Endothelial cell (in vitro differentiated cells): Measurements from ENCODE around the gene SYT6. TPM values are rescaled to one million over a fixed set of nuclear protein-coding genes. Genes with fewer than 3 reads are reported as not detected.

Experiments used
- DNase-seq: peaks from one replicate; pipeline ENCODE4 v3.0.0; 2021; ENCODE audit warnings: low spot score
- H3K27ac Mint-ChIP-seq: one replicate; pipeline ENCODE4 v1.8.0; 2021; ENCODE audit warnings: mixed read lengths, inconsistent platforms; ENCODE audit not compliant: unreplicated experiment
- H3K27me3 Mint-ChIP-seq: one replicate; pipeline ENCODE4 v1.8.0; 2021; ENCODE audit warnings: mild to moderate bottlenecking, moderate library complexity, mixed read lengths, inconsistent platforms; ENCODE audit not compliant: unreplicated experiment
- H3K36me3 Mint-ChIP-seq: one replicate; pipeline ENCODE4 v1.8.0; 2021; ENCODE audit warnings: mild to moderate bottlenecking, low read depth, mixed read lengths, inconsistent platforms; ENCODE audit not compliant: unreplicated experiment
- H3K4me1 Mint-ChIP-seq: one replicate; pipeline ENCODE4 v1.8.0; 2021; ENCODE audit warnings: mild to moderate bottlenecking, mixed read lengths, inconsistent platforms; ENCODE audit not compliant: unreplicated experiment
- H3K4me3 Mint-ChIP-seq: one replicate; pipeline ENCODE4 v1.8.0; 2021; ENCODE audit warnings: mild to moderate bottlenecking, mixed read lengths, inconsistent platforms; ENCODE audit not compliant: unreplicated experiment
- H3K9me3 Mint-ChIP-seq: one replicate; pipeline ENCODE4 v1.8.0; 2021; ENCODE audit warnings: mixed read lengths, inconsistent platforms; ENCODE audit not compliant: unreplicated experiment
- total RNA-seq: library from RNA; stranded (reverse); fragmentation: NEBNext Ultra II Directional; extraction: Animal tissue kit (Norgen Biotek cat#: 25700); gene quantifications from one replicate; pipeline ENCODE4 v1.2.1, GENCODE V29; 2021; ENCODE audit not compliant: unreplicated experiment
- TF ChIP-seq, protein P1 (sequence below): fragments of 200-600 bp; sonication (generic); IDR thresholded peaks from one replicate; pipeline ENCODE4 v1.5.0; 2021; ENCODE audit warnings: antibody characterized with exemption; ENCODE audit not compliant: unreplicated experiment

The SYT6 gene
- total RNA-seq, 1 donor from 2014 or later = 2.1 TPM

DNA sequence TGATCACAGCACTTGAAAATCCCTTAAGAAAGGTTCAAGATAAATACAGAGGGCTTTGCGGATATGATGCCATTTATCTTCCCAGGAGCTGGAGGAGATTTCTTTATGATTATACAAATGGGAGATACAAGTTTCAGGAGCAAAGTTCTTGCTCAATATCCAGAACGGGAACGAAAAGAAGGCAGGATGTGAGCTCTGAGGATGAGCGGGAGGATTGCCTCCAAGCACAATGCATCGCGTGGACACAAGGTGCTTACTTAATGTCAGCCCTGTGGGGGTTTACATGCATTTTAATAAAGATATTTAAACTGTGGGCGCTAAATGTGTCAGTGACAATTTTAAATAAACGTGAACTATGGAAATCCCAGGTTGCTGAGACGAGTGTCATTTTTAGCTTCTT lies 59.0 kb downstream of the SYT6 start:
- TF ChIP-seq, protein P1, sequence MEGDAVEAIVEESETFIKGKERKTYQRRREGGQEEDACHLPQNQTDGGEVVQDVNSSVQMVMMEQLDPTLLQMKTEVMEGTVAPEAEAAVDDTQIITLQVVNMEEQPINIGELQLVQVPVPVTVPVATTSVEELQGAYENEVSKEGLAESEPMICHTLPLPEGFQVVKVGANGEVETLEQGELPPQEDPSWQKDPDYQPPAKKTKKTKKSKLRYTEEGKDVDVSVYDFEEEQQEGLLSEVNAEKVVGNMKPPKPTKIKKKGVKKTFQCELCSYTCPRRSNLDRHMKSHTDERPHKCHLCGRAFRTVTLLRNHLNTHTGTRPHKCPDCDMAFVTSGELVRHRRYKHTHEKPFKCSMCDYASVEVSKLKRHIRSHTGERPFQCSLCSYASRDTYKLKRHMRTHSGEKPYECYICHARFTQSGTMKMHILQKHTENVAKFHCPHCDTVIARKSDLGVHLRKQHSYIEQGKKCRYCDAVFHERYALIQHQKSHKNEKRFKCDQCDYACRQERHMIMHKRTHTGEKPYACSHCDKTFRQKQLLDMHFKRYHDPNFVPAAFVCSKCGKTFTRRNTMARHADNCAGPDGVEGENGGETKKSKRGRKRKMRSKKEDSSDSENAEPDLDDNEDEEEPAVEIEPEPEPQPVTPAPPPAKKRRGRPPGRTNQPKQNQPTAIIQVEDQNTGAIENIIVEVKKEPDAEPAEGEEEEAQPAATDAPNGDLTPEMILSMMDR = no peak
- peaks cover 2% of the 10 kb centered on the region for H3K27me3 Mint-ChIP-seq
- no peaks in the 10 kb centered on the region for H3K4me1 Mint-ChIP-seq
- H3K27ac Mint-ChIP-seq = no peak overlapping the region
- no peak overlapping the region for H3K4me3 Mint-ChIP-seq
- H3K36me3 Mint-ChIP-seq = peaks cover 6% of the 10 kb centered on the region
- no peak for DNase-seq
- no peaks in the 10 kb centered on the region for H3K9me3 Mint-ChIP-seq

DNA sequence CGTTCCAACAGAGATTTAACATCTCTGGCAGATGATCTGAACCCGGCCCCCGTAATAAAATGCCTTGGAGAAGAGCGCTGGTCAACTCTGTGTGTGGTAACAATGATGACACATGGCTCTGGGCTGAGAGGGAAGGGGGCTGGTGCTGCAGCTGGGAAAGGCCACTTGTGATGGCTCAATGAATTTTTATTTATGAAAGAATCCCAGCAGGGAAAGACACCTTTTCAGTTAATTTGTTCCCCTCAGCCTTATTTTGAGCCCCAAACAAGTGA lies 59.4 kb downstream of the SYT6 start:
- Mint-ChIP-seq H3K9me3 (no peaks in the 10 kb centered on the region), H3K4me1 (no peaks in the 10 kb centered on the region), H3K4me3 (no peak overlapping the region), H3K27me3 (peaks cover 2% of the 10 kb centered on the region), H3K27ac (no peak overlapping the region), H3K36me3 (peaks cover 6% of the 10 kb centered on the region)
- no peak for DNase-seq
- TF ChIP-seq, protein P1 = no peak

DNA sequence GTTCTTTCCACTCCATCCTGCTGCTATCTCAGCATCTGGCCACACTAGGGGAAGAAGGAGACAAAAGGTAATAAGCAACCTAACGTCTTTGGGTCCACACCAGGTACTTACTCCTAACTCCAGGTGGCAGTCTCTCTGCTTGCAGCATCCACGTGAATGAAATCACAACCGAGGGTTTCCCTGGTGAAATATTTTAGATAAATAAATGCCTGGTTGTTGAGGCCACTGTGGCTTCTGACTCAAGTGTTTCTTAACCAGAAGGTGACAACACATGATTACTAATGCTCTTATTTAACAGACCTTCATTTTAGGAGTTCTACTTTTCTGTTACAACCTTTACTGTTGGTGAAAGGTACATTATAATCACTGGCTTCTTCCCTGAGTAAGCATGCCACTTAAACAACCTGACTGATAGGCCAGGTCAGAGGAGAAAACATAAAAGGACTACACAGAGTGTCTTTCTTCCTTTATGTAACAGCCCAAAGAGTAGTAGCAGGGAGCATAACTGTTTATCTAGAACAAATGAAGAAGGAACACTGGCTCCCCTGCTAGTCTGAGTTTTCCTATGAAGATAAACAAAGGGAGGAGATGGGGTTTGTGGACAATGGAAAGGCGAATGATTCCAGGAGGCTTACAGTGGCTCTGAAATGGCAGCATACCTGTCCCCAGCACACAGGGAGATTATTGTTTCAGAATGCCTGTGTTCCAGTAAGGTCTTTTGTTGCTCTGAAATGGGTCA lies 59.9 kb downstream of the SYT6 start:
- H3K9me3 Mint-ChIP-seq = no peaks in the 10 kb centered on the region
- H3K27ac Mint-ChIP-seq = no peak overlapping the region
- H3K27me3 Mint-ChIP-seq = peaks cover 2% of the 10 kb centered on the region
- no peak overlapping the region for H3K4me3 Mint-ChIP-seq
- H3K4me1 Mint-ChIP-seq = no peaks in the 10 kb centered on the region
- TF ChIP-seq, protein P1 = no peak
- H3K36me3 Mint-ChIP-seq = peaks cover 6% of the 10 kb centered on the region
- no peak for DNase-seq

DNA sequence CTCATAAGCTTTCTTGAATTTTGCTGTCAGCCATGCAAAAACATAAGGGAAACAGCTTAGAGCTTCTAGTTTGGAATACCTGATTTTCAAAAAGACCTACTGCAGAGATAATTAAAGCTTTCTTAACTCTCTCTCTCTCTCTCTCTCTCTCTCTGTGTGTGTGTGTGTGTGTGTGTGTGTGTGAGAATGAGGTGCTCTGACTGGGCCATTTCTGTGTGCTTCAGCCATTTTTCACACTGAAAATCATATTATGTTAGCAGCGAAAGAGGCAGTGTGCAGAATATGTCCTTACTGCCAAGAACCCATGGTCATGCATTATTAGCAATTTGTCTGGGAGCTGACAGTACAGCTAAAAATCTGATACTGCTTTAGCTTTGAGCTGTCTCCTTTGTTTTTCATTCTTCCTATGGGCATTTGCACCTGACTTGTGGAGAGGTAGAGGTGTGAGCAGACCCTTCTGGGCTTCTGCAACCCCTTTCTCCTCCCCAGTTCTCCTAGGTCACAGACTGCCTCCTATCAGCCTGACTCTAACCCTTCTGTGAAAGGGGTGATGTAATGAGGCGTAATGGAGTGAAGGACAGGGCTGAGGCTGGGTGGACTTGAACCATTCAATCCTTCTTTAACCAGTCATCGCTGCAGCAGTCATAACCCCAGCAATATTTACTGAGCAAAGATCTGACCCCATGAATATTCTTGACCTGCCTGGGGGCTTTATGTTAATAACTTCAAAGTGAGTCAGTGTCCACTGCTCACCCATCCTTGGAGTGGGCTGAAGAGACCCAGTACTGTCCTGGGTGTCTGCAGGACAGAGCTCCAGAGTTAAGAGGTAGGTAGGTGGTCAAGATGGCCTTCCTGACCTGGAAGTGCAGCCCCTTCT lies 61.2 kb downstream of the SYT6 start:
- Mint-ChIP-seq H3K9me3 (no peaks in the 10 kb centered on the region), H3K4me1 (no peaks in the 10 kb centered on the region), H3K27ac (no peak overlapping the region), H3K36me3 (peaks cover 3% of the 10 kb centered on the region), H3K4me3 (no peak overlapping the region), H3K27me3 (peaks cover 2% of the 10 kb centered on the region)
- TF ChIP-seq, protein P1 = no peak
- no peak for DNase-seq

DNA sequence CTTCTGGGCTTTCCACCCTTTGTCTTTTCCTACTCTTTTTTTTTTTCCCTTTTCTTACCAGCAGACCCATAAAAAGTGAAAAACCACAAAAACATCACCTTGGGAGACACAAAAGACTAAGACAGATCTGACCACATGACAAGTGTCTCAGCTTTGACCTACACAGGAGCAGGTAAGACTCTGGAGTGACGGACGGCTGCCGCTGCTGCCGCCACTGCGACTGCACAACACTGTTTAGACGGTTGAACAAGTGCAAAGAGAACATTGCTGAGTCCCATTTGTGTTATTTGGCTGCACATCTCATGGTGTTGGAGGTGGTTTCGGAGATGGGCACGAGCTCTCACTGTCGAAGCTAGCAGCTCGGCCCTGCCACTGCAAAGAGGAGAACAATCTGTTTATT lies 62.0 kb downstream of the SYT6 start:
- DNase-seq = no peak
- Mint-ChIP-seq H3K4me1 (no peaks in the 10 kb centered on the region), H3K4me3 (no peak overlapping the region), H3K27ac (no peak overlapping the region), H3K27me3 (peaks cover 2% of the 10 kb centered on the region), H3K36me3 (peaks cover 3% of the 10 kb centered on the region), H3K9me3 (no peaks in the 10 kb centered on the region)
- TF ChIP-seq, protein P1 = no peak
